ENCODE data around the gene C3AR1. TPM values are rescaled to one million over a fixed set of nuclear protein-coding genes. Genes with fewer than 3 reads are reported as not detected.

The C3AR1 gene
- total and polyA plus RNA-seq, 10 donors: 6.9 to 43.6 (median 32.4) TPM

GRCh38 chr12:8064131-8064530, 2.0 kb downstream of the C3AR1 start:
- intact Hi-C loops (cut with DNase I; ENCODE audit: low total_unique reads): no loop called here
- peaks cover 0 to 22% (median 0%) of the 10 kb centered on the region in 6 donors for H3K36me3 ChIP-seq
- H3K27me3 ChIP-seq (replicated peaks in 1 of 7): no peaks in the 10 kb centered on the region
- DNase-seq: no peak
- peaks cover 3 to 75% (median 22%) of the 10 kb centered on the region in 6 donors for H3K4me1 ChIP-seq
- peak overlapping the region in 7 of 8 donors; percentile 11 to 92 (median 86) for H3K27ac ChIP-seq
- H3K9me3 ChIP-seq: no peaks in the 10 kb centered on the region
- H3K4me3 ChIP-seq: peak overlapping the region in 3 of 8 donors; percentile 16 to 52 (median 29)
- TF ChIP-seq CTCF (IDR thresholded peaks at IDR 0.05 in 8 of 11, conservative IDR thresholded peaks at IDR 0.05 in 3 of 11) (no peak), POLR2A (IDR thresholded peaks at IDR 0.05) (no peak), POLR2AphosphoS5 (IDR thresholded peaks at IDR 0.05) (no peak)

GRCh38 chr12:8058506-8058905, 7.7 kb downstream of the C3AR1 start:
- Histone ChIP-seq H3K27me3 (replicated peaks in 1 of 7) (no peaks in the 10 kb centered on the region), H3K36me3 (peaks cover 0 to 53% (median 20%) of the 10 kb centered on the region in 6 donors), H3K9me3 (no peaks in the 10 kb centered on the region), H3K4me3 (peak overlapping the region in 1 of 8 donors; percentile 38), H3K4me1 (peaks cover 0 to 77% (median 9%) of the 10 kb centered on the region in 6 donors), H3K27ac (peak overlapping the region in 6 of 8 donors; percentile 16 to 88 (median 70))
- intact Hi-C loops (cut with DNase I; ENCODE audit: low total_unique reads): no loop called here
- DNase-seq: no peak
- 61 to 85% (median 74%) methylated on average over 6 of the region's 6 CpGs for WGBS, 5 donors
- TF ChIP-seq POLR2AphosphoS5 (IDR thresholded peaks at IDR 0.05) (no peak), CTCF (IDR thresholded peaks at IDR 0.05 in 8 of 11, conservative IDR thresholded peaks at IDR 0.05 in 3 of 11) (no peak), POLR2A (IDR thresholded peaks at IDR 0.05) (no peak)

- TF ChIP-seq CTCF (IDR thresholded peaks at IDR 0.05 in 8 of 11, conservative IDR thresholded peaks at IDR 0.05 in 3 of 11) (no peak), POLR2AphosphoS5 (IDR thresholded peaks at IDR 0.05) (peak in 1 of 3 donors; percentile 41), POLR2A (IDR thresholded peaks at IDR 0.05) (no peak)
- WGBS, 5 donors: 36 to 71% (median 56%) methylated on average over 4 of the region's 4 CpGs
These were observed 8.3 kb downstream of the C3AR1 start for GRCh38 chr12:8057839-8058238.

GRCh38 chr12:8057306-8057705, 8.9 kb downstream of the C3AR1 start:
- Histone ChIP-seq H3K9me3 (no peaks in the 10 kb centered on the region), H3K36me3 (peaks cover 0 to 57% (median 32%) of the 10 kb centered on the region in 6 donors), H3K27me3 (replicated peaks in 1 of 7) (no peaks in the 10 kb centered on the region), H3K4me3 (peak overlapping the region in 1 of 8 donors; percentile 38), H3K27ac (peak overlapping the region in 7 of 8 donors; percentile 16 to 88 (median 69)), H3K4me1 (peaks cover 0 to 77% (median 8%) of the 10 kb centered on the region in 6 donors)
- TF ChIP-seq CTCF (IDR thresholded peaks at IDR 0.05 in 8 of 11, conservative IDR thresholded peaks at IDR 0.05 in 3 of 11) (no peak), POLR2AphosphoS5 (IDR thresholded peaks at IDR 0.05) (no peak), POLR2A (IDR thresholded peaks at IDR 0.05) (no peak)
- WGBS, 5 donors: 38 to 80% (median 51%) methylated on average over 2 of the region's 2 CpGs
- no peak for DNase-seq
- intact Hi-C loops (cut with DNase I; ENCODE audit: low total_unique reads): no loop called here

More at GRCh38 chr12:8057839-8058238, 8.3 kb downstream of the C3AR1 start:
- H3K36me3 ChIP-seq: peaks cover 0 to 57% (median 27%) of the 10 kb centered on the region in 6 donors
- intact Hi-C loops (cut with DNase I; ENCODE audit: low total_unique reads): no loop called here
- peaks cover 0 to 76% (median 6%) of the 10 kb centered on the region in 6 donors for H3K4me1 ChIP-seq
- peak overlapping the region in 1 of 8 donors; percentile 38 for H3K4me3 ChIP-seq
- H3K27me3 ChIP-seq (replicated peaks in 1 of 7): no peaks in the 10 kb centered on the region
- H3K9me3 ChIP-seq: no peaks in the 10 kb centered on the region
- H3K27ac ChIP-seq: peak overlapping the region in 7 of 8 donors; percentile 16 to 88 (median 69)
- no peak for DNase-seq

Data from spleen (tissue), 11 donors.